Heart right ventricle (tissue), 16 donors: ENCODE data around the gene NRDE2. TPM values are rescaled to one million over a fixed set of nuclear protein-coding genes. Genes with fewer than 3 reads are reported as not detected.

Source experiments
- ATAC-seq, 8 donors: fragments of 200-7000 bp; cut with Tn5 transposase; one replicate each; pipeline ENCODE4 v1.9.1; 2020; ENCODE audit warnings: mild to moderate bottlenecking in 8 of 8, moderate library complexity in 8 of 8, moderate number of reproducible peaks in 1 of 8
- DNase-seq, 2 donors: peaks; one replicate each; pipeline ENCODE4 v3.0.0-alpha.2; 2020
- H3K27ac ChIP-seq, 10 donors: fragments of 200-600 bp; sonication (generic) in 2 of 10; one replicate each; pipeline versions ENCODE4 v1.5.0 to v1.8.0; 2020 to 2022; ENCODE audit warnings: mild to moderate bottlenecking in 3 of 10
- H3K27me3 ChIP-seq, 7 donors: fragments of 200-600 bp; one replicate each; pipeline ENCODE4 v1.8.0; 2021 to 2022; ENCODE audit warnings: mild to moderate bottlenecking in 2 of 7
- H3K36me3 ChIP-seq, 9 donors: fragments of 200-600 bp; sonication (generic) in 1 of 9; one replicate each; pipeline versions ENCODE4 v1.5.0 to v1.8.0; 2020 to 2022; ENCODE audit warnings: mild to moderate bottlenecking in 2 of 9
- H3K4me1 ChIP-seq, 9 donors: fragments of 200-600 bp; sonication (generic) in 1 of 9; one replicate each; pipeline versions ENCODE4 v1.5.0 to v1.8.0; 2020 to 2022; ENCODE audit warnings: mild to moderate bottlenecking in 4 of 9
- H3K4me3 ChIP-seq, 10 donors: fragments of 200-600 bp; sonication (generic) in 2 of 10; one replicate each; pipeline versions ENCODE4 v1.5.0 to v1.8.0; 2020 to 2022; ENCODE audit warnings: mild to moderate bottlenecking in 7 of 10, moderate library complexity in 2 of 10
- H3K9me3 ChIP-seq, 11 donors: fragments of 200-600 bp in 10 of 11; sonication (generic) in 2 of 11; one replicate each; pipeline versions ENCODE4 v1.5.0 to v1.8.0; 2013 to 2022; ENCODE audit warnings: mild to moderate bottlenecking in 2 of 11, control low read depth in 1 of 11, moderate library complexity in 1 of 11
- CTCF ChIP-seq, 9 donors: fragments of 200-600 bp; sonication (generic) in 2 of 9; IDR thresholded peaks; one replicate each; pipeline versions ENCODE4 v1.5.0 to v1.8.0; 2021 to 2022; ENCODE audit warnings: antibody characterized with exemption in 9 of 9, mild to moderate bottlenecking in 5 of 9, moderate library complexity in 1 of 9
- WGBS, 2 donors: extraction: QIAGEN DNeasy Blood & Tissue Kit; methylation state at CpG; one replicate each; pipeline ENCODE4 v1.1.7; 2013; ENCODE audit warnings: inconsistent platforms in 1 of 2; 5-methylcytosine and 5-hydroxymethylcytosine counted together
- intact Hi-C, 10 donors: fragments of 100-400 bp; cut with DNase I; formaldehyde crosslinking; loops; one replicate each; pipeline versions ENCODE4 v1.11.1 to v1.14.2; 2022
- polyA plus RNA-seq, 2 donors: library from polyadenylated mRNA; stranded (reverse); fragments of 200-250 nt; gene quantifications; one replicate each; pipeline ENCODE4 v1.2.3, GENCODE V29; 2013
- total RNA-seq, 10 donors: library from RNA; stranded (reverse); fragmentation: NEBNext Ultra II Directional in 3 of 10; extraction: Animal tissue kit (Norgen Biotek cat#: 25700) in 3 of 10; gene quantifications; one replicate each; pipeline versions ENCODE4 v1.2.1 to v1.2.4, GENCODE V29; 2021 to 2023
- donor health status: Arrhythmogenic right ventricular cardiomyopathy.
- donor health status: ischemic (EF 13 %, LVEDD 7.1; RV severe dilation, severe dysfunction).
- donor health status: healthy with polysubstance abuse.
- donor health status: DM: no; HTN: yes; CAD: no.
- donor health status: DM: no; HTN: no; CAD: no.
- donor health status: ischemic (EF 25% LVEDD 6.9; RV normal size, moderate dysfunction).
- donor health status: ischemic (EF 25% LVEDD 5.7; RV mildly dilated, moderate dysfunction).
- donor health status: healthy.
- donor health status: DM: yes; HTN: yes; CAD: no.
- donor health status: Ischemic cardiomyopathy.
- donor health status: ischemic (EF 35%, LVEDD 5.7; RV mildly dilated, moderate dysfunction).
- donor health status: nonischemic (EF 11% LVEDD 7.7; RV severe dilation, severe dysfunction).
- donor health status: DM: yes; HTN: yes; CAD: no.
- donor health status: PGD.
- donor health status: ischemic (EF 29% LVEDD 5.4; RV normal size, mild dysfunction).
- donor health status: nonischemic (EF 23%, LVEDD 6.1; RV moderate dilation, normal function).

NRDE2 gene
- total and polyA plus RNA-seq, 12 donors: 4.3 to 16.7 (median 13.5) TPM

- intact Hi-C loops: loop anchor here in 1 of 10 donors (10.0 kb wide), 1 partner anchor 63 kb away; no protein-coding TSS in a partner anchor
- no peak for TF ChIP-seq CTCF (IDR thresholded peaks at IDR 0.05)
- no peak overlapping the region for H3K27ac ChIP-seq
- ATAC-seq (no peak), DNase-seq (no peak)
- 91% methylated on average over 6 of the region's 6 CpGs for WGBS, 2 donors
- peaks cover 4 to 17% (median 14%) of the 10 kb centered on the region in 9 donors for H3K4me1 ChIP-seq
- no peaks in the 10 kb centered on the region for H3K27me3 ChIP-seq
- no peak overlapping the region for H3K4me3 ChIP-seq
- no peaks in the 10 kb centered on the region for H3K9me3 ChIP-seq
- no peaks in the 10 kb centered on the region for H3K36me3 ChIP-seq
Measured at GRCh38 chr14:90378249-90378648, 46.5 kb upstream of the NRDE2 start.

- ATAC-seq (no peak), DNase-seq (no peak)
- no peak overlapping the region for H3K27ac ChIP-seq
- H3K9me3 ChIP-seq: no peaks in the 10 kb centered on the region
- no peaks in the 10 kb centered on the region for H3K27me3 ChIP-seq
- WGBS, 2 donors: 88 to 91% methylated on average over 4 of the region's 4 CpGs
- no peak for TF ChIP-seq CTCF (IDR thresholded peaks at IDR 0.05)
- H3K36me3 ChIP-seq: no peaks in the 10 kb centered on the region
- no peak overlapping the region for H3K4me3 ChIP-seq
- intact Hi-C loops: loop anchor here in 1 of 10 donors (10.0 kb wide), 1 partner anchor 61 kb away; no protein-coding TSS in a partner anchor
- H3K4me1 ChIP-seq: peaks cover 0 to 4% (median under 1%) of the 10 kb centered on the region in 9 donors
Measured at GRCh38 chr14:90375934-90376333, 44.2 kb upstream of the NRDE2 start.

- Histone ChIP-seq H3K27me3 (no peaks in the 10 kb centered on the region), H3K36me3 (no peaks in the 10 kb centered on the region), H3K27ac (no peak overlapping the region), H3K4me1 (no peaks in the 10 kb centered on the region), H3K9me3 (no peaks in the 10 kb centered on the region), H3K4me3 (no peak overlapping the region)
- no peak for TF ChIP-seq CTCF (IDR thresholded peaks at IDR 0.05)
- intact Hi-C loops: loop anchor here in 1 of 10 donors (10.0 kb wide), 1 partner anchor 60 kb away; no protein-coding TSS in a partner anchor
- WGBS, 2 donors: 92 to 99% methylated on average over 4 of the region's 4 CpGs
- DNase-seq (no peak), ATAC-seq (no peak)
Measured at GRCh38 chr14:90374813-90375212, 43.1 kb upstream of the NRDE2 start.

GRCh38 chr14:90373887-90374286, 42.1 kb upstream of the NRDE2 start:
- intact Hi-C loops: loop anchor here in 1 of 10 donors (10.0 kb wide), 1 partner anchor 59 kb away; no protein-coding TSS in a partner anchor
- 71 to 93% methylated on average over 6 of the region's 6 CpGs for WGBS, 2 donors
- Histone ChIP-seq H3K27me3 (no peaks in the 10 kb centered on the region), H3K4me3 (no peak overlapping the region), H3K9me3 (no peaks in the 10 kb centered on the region), H3K27ac (no peak overlapping the region), H3K36me3 (no peaks in the 10 kb centered on the region), H3K4me1 (no peaks in the 10 kb centered on the region)
- TF ChIP-seq CTCF (IDR thresholded peaks at IDR 0.05): no peak
- DNase-seq (no peak), ATAC-seq (no peak)
